Loucy (cell line): ENCODE results near the gene GIMAP8.

ENCODE experiments used
- H2AFZ ChIP-seq: fragments of 200-600 bp; sonication (generic); 2 replicates; pipeline ENCODE4 v1.6.0; 2016; ENCODE audit warnings: antibody characterized with exemption, mild to moderate bottlenecking, low read length, moderate library complexity
- H3F3A ChIP-seq: fragments of 200-600 bp; 2 replicates; pipeline ENCODE4 v1.6.0; 2016; ENCODE audit warnings: antibody characterized with exemption, low read depth, mild to moderate bottlenecking
- H3K27me3 ChIP-seq: fragments of 200-600 bp; sonication (generic); 2 replicates; pipeline ENCODE4 v1.6.1; 2014; ENCODE audit warnings: low read length, mild to moderate bottlenecking; ENCODE audit not compliant: insufficient read depth, poor library complexity, severe bottlenecking
- H3K36me3 ChIP-seq: fragments of 200-600 bp; sonication (generic); 2 replicates; pipeline ENCODE4 v1.6.1; 2016; ENCODE audit warnings: low read length; ENCODE audit not compliant: insufficient read depth
- H3K4me1 ChIP-seq: fragments of 200-600 bp; sonication (generic); 2 replicates; pipeline ENCODE4 v1.5.1; 2014; ENCODE audit warnings: low read length, mild to moderate bottlenecking; ENCODE audit not compliant: insufficient read depth, poor library complexity, severe bottlenecking
- H3K4me2 ChIP-seq: fragments of 200-600 bp; sonication (generic); 2 replicates; pipeline ENCODE4 v1.6.0; 2014; ENCODE audit warnings: antibody characterized with exemption, low read length, low read depth, mild to moderate bottlenecking; ENCODE audit not compliant: poor library complexity, severe bottlenecking
- H3K4me3 ChIP-seq: fragments of 200-600 bp; sonication (generic); 2 replicates; pipeline ENCODE4 v1.5.1; 2014; ENCODE audit warnings: low read length, mild to moderate bottlenecking, mixed read lengths; ENCODE audit not compliant: poor library complexity, severe bottlenecking
- H3K79me2 ChIP-seq: fragments of 200-600 bp; sonication (generic); 2 replicates; pipeline ENCODE4 v1.6.1; 2014; ENCODE audit warnings: low read length; ENCODE audit not compliant: insufficient read depth
- H3K9ac ChIP-seq: fragments of 200-600 bp; sonication (generic); 2 replicates; pipeline ENCODE4 v1.6.0; 2014; ENCODE audit warnings: mild to moderate bottlenecking, low read depth, low read length, moderate library complexity; ENCODE audit not compliant: poor library complexity, severe bottlenecking
- H3K9me2 ChIP-seq: fragments of 200-600 bp; sonication (generic); replicated peaks from 2 replicates; pipeline ENCODE4 v1.6.1; 2016; ENCODE audit warnings: low read depth, low read length, mixed read lengths
- H3K9me3 ChIP-seq: fragments of 200-600 bp; sonication (generic); 2 replicates; pipeline ENCODE4 v1.6.1; 2014; ENCODE audit warnings: mild to moderate bottlenecking, antibody characterized with exemption, low read length, low read depth; ENCODE audit not compliant: insufficient read depth
- H4K20me1 ChIP-seq: fragments of 200-600 bp; sonication (generic); 2 replicates; pipeline ENCODE4 v1.6.0; 2014; ENCODE audit warnings: antibody characterized with exemption, low read length, mild to moderate bottlenecking; ENCODE audit not compliant: insufficient read depth, poor library complexity, severe bottlenecking
- CTCF ChIP-seq: fragments of 200-600 bp; sonication (generic); conservative IDR thresholded peaks from 2 replicates; pipeline ENCODE4 v1.5.1; 2014; ENCODE audit warnings: mild to moderate bottlenecking, antibody characterized with exemption, low read length
- EZH2phosphoT487 ChIP-seq: fragments of 200-600 bp; IDR thresholded peaks from 2 replicates; pipeline ENCODE4 v1.6.1; 2018; ENCODE audit warnings: antibody characterized with exemption, mild to moderate bottlenecking, moderate library complexity, borderline replicate concordance

GIMAP8 gene

GRCh38 chr7:150450491-150451001 is at the start of gene GIMAP8:
TSS of gene GIMAP8 (plus strand) at chr7:150450630. CDS start at chr7:150466699, 16,069 bp downstream.
- no peak within 1 kb of the TSS for H3K4me2 ChIP-seq
- H4K20me1 ChIP-seq: no peaks in the 10 kb centered on the region
- H3K79me2 ChIP-seq: no peaks in the 10 kb centered on the region
- H3K9ac ChIP-seq: peak within 1 kb of the TSS; percentile 53
- H3K36me3 ChIP-seq: no peaks in the 10 kb centered on the region
- H3K9me3 ChIP-seq: no peaks in the 10 kb centered on the region
- H3K4me3 ChIP-seq: no peak within 1 kb of the TSS
- no peaks in the 10 kb centered on the region for H3F3A ChIP-seq
- H2AFZ ChIP-seq: no peak within 1 kb of the TSS
- no peaks in the 10 kb centered on the region for H3K9me2 ChIP-seq
- H3K27me3 ChIP-seq: no peaks in the 10 kb centered on the region
- TF ChIP-seq EZH2phosphoT487: no peak
- TF ChIP-seq CTCF: no peak
- peaks cover 50% of the 10 kb centered on the region for H3K4me1 ChIP-seq

- Histone ChIP-seq H3K9me3 (no peaks in the 10 kb centered on the region), H4K20me1 (no peaks in the 10 kb centered on the region), H3K27me3 (no peaks in the 10 kb centered on the region), H3K4me1 (peaks cover 17% of the 10 kb centered on the region), H3K9me2 (no peaks in the 10 kb centered on the region), H3F3A (no peaks in the 10 kb centered on the region), H3K9ac (no peak overlapping the region), H2AFZ (no peak overlapping the region), H3K4me2 (no peak overlapping the region), H3K79me2 (no peaks in the 10 kb centered on the region), H3K36me3 (peaks cover 18% of the 10 kb centered on the region; the same call in 1 of the 2 replicates), H3K4me3 (no peak overlapping the region)
- no peak for TF ChIP-seq CTCF
- TF ChIP-seq EZH2phosphoT487: no peak
These were observed 49.5 kb upstream of the GIMAP8 start for GRCh38 chr7:150400788-150401423.

- no peaks in the 10 kb centered on the region for H3K9me3 ChIP-seq
- H3K4me3 ChIP-seq: no peak overlapping the region
- no peaks in the 10 kb centered on the region for H3F3A ChIP-seq
- H3K36me3 ChIP-seq: peaks cover 16% of the 10 kb centered on the region; the same call in 1 of the 2 replicates
- no peak overlapping the region for H3K9ac ChIP-seq
- H3K4me2 ChIP-seq: no peak overlapping the region
- H3K27me3 ChIP-seq: no peaks in the 10 kb centered on the region
- no peaks in the 10 kb centered on the region for H3K79me2 ChIP-seq
- no peaks in the 10 kb centered on the region for H3K9me2 ChIP-seq
- no peak for TF ChIP-seq EZH2phosphoT487
- TF ChIP-seq CTCF: no peak
- H3K4me1 ChIP-seq: peaks cover 22% of the 10 kb centered on the region
- H2AFZ ChIP-seq: no peak overlapping the region
- no peaks in the 10 kb centered on the region for H4K20me1 ChIP-seq
These were observed 49.0 kb upstream of the GIMAP8 start for GRCh38 chr7:150401424-150401790.
